ENCODE data around the gene DUOXA1.
"Not testable (repeated sequence)": the region's sequence is repeated elsewhere in the genome, so short reads cannot be mapped to it uniquely, and the experiment has no call there.

- TF ChIP-seq CTCF (IDR thresholded peaks at IDR 0.05 in 4 of 5, conservative IDR thresholded peaks at IDR 0.05 in 1 of 5); POLR2A (IDR thresholded peaks at IDR 0.05): not testable (repeated sequence)
These were observed 25.5 kb downstream of the DUOXA1 start for GRCh38 chr15:45104170-45104569.
